ENCODE results near the gene TAAR1.

DNA sequence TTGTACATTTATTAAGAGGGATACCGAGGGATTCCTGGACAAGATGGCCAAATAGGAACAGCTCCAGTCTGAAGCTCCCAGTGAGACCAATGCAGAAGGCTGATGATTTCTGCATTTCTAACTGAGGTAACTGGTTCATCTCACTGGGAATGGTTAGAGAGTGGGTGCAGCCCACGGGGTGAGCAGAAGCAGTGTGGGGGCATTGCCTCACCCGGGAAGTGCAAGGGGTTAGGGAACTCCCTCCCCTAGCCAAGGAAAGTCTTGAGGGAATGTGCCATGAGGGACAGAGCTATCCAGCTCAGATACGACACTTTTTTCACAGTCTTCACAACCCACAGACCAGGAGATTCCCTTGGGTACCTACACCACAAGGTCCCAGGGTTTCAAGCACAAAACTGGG is 24.2 kb downstream of the TAAR1 start:
- TF ChIP-seq, protein P1, sequence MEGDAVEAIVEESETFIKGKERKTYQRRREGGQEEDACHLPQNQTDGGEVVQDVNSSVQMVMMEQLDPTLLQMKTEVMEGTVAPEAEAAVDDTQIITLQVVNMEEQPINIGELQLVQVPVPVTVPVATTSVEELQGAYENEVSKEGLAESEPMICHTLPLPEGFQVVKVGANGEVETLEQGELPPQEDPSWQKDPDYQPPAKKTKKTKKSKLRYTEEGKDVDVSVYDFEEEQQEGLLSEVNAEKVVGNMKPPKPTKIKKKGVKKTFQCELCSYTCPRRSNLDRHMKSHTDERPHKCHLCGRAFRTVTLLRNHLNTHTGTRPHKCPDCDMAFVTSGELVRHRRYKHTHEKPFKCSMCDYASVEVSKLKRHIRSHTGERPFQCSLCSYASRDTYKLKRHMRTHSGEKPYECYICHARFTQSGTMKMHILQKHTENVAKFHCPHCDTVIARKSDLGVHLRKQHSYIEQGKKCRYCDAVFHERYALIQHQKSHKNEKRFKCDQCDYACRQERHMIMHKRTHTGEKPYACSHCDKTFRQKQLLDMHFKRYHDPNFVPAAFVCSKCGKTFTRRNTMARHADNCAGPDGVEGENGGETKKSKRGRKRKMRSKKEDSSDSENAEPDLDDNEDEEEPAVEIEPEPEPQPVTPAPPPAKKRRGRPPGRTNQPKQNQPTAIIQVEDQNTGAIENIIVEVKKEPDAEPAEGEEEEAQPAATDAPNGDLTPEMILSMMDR (conservative IDR thresholded peaks at IDR 0.05 in 1 of 2, IDR thresholded peaks at IDR 0.05 in 1 of 2; ENCODE audit: low read depth in 1 of 2, low read length in 2 of 2): no peak
- no peak for TF ChIP-seq EZH2 (IDR thresholded peaks at IDR 0.05; ENCODE audit: low read length, missing control alignments)

All from fibroblast of lung (primary cell).